Neural cell (in vitro differentiated cells): ENCODE data around the gene DEFB126.
"Not testable (repeated sequence)": the region's sequence is repeated elsewhere in the genome, so short reads cannot be mapped to it uniquely, and the experiment has no call there.

Experiments used
- RAD21 ChIP-seq: fragments of 450-650 bp; conservative IDR thresholded peaks from 2 replicates; pipeline ENCODE4 v1.6.1; 2014; ENCODE audit warnings: antibody characterized with exemption, mild to moderate bottlenecking, moderate library complexity
- TAF1 ChIP-seq: IDR thresholded peaks from 2 replicates; pipeline ENCODE4 v1.6.1; 2012; ENCODE audit warnings: low read depth

- not testable (repeated sequence) for TF ChIP-seq RAD21, TAF1
Observed at GRCh38 chr20:97691-98090, 44.7 kb upstream of the DEFB126 start.
